NCI-H345 treated with DMSO at 0.1 percent for 48 hours (cell line): ENCODE measurements around the gene TLNRD1.
A peak's percentile ranks its signal among the peaks of the same experiment; 100 is the strongest.

Experiments
- DNase-seq: peaks from one replicate; lab custom pipeline; 2025; ENCODE audit not compliant: unreplicated experiment; lab: John Stamatoyannopoulos, UW

The TLNRD1 gene

GRCh38 chr15:80976851-80977250, 23.9 kb upstream of the TLNRD1 start:
- DNase-seq, result no peak

GRCh38 chr15:80977627-80978036, 23.1 kb upstream of the TLNRD1 start:
- DNase-seq, result no peak

GRCh38 chr15:80978685-80979329, 21.9 kb upstream of the TLNRD1 start:
- no peak for DNase-seq

- DNase-seq, result no peak
These were observed 21.1 kb upstream of the TLNRD1 start for GRCh38 chr15:80979538-80980200.

GRCh38 chr15:80982205-80982604, 18.5 kb upstream of the TLNRD1 start:
- DNase-seq, result no peak

GRCh38 chr15:80982839-80983238, 17.9 kb upstream of the TLNRD1 start:
- no peak for DNase-seq

- DNase-seq, result no peak
These were observed 15.9 kb upstream of the TLNRD1 start for GRCh38 chr15:80984856-80985255.

- no peak for DNase-seq
These were observed 14.7 kb upstream of the TLNRD1 start for GRCh38 chr15:80985981-80986380.

GRCh38 chr15:80986487-80986886, 14.2 kb upstream of the TLNRD1 start:
- DNase-seq, result no peak

GRCh38 chr15:80988148-80988796, 12.5 kb upstream of the TLNRD1 start:
- no peak for DNase-seq

GRCh38 chr15:80989081-80989517, 11.6 kb upstream of the TLNRD1 start:
- no peak for DNase-seq

GRCh38 chr15:80989518-80990478, 10.9 kb upstream of the TLNRD1 start, which contains the start of gene MESD:
Gene MESD (minus strand): TSS chr15:80989819. CDS start chr15:80989791, 28 bp downstream.
- peak; percentile 76 for DNase-seq

- no peak for DNase-seq
These were observed 9.8 kb upstream of the TLNRD1 start for GRCh38 chr15:80990955-80991354.

GRCh38 chr15:80991421-80991820, 9.3 kb upstream of the TLNRD1 start:
- no peak for DNase-seq

- no peak for DNase-seq
These were observed 8.7 kb upstream of the TLNRD1 start for GRCh38 chr15:80992006-80992405.

GRCh38 chr15:80992441-80992840, 8.3 kb upstream of the TLNRD1 start:
- DNase-seq, result no peak

- no peak for DNase-seq
These were observed 4.5 kb upstream of the TLNRD1 start for GRCh38 chr15:80996247-80996646.

- DNase-seq, result no peak
These were observed 3.0 kb upstream of the TLNRD1 start for GRCh38 chr15:80997692-80998091.

GRCh38 chr15:80998251-80998650, 2.5 kb upstream of the TLNRD1 start:
- DNase-seq, result no peak

GRCh38 chr15:80999623-81000036, 1.1 kb upstream of the TLNRD1 start:
- no peak for DNase-seq

GRCh38 chr15:81000144-81000623, 539 bp upstream of the TLNRD1 start:
- no peak for DNase-seq
